ENCODE measurements around the gene VSTM4. TPM values are rescaled to one million over a fixed set of nuclear protein-coding genes. Genes with fewer than 3 reads are reported as not detected.

Gene VSTM4
- total RNA-seq, 4 donors from 2014 or later: 11.8 to 26.2 (median 19.7) TPM

- no peak for ATAC-seq (ENCODE audit: low FRiP score)
- DNase-seq (ENCODE audit: low spot score): no peak
- TF ChIP-seq CTCF (IDR thresholded peaks at IDR 0.05): no peak
Observed at GRCh38 chr10:49094646-49095045, 20.7 kb downstream of the VSTM4 start.

- no peak for ATAC-seq (ENCODE audit: low FRiP score)
- no peak for TF ChIP-seq CTCF (IDR thresholded peaks at IDR 0.05)
- DNase-seq (ENCODE audit: low spot score): no peak
Observed at GRCh38 chr10:49093922-49094321, 21.4 kb downstream of the VSTM4 start.

DNA sequence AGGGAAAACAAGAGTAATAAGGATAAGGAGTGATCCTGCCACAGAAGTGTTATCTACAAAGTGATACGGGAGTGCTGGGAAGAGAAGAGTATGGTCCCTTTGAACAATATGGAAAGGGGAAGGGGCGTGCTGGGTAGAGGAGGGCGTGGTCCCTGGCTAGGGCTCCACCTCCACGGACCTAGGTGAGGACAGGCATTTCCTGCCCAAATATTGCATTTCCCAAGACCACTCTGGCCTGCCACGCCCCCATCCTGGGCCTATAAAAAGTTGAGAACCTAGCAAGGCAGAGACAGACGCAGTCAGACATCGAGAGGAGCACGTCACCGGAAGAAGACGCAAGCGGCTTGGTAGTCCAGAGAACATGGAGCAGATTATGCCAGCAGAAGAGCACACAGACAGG, 22.8 kb downstream of the VSTM4 start:
- ATAC-seq (ENCODE audit: low FRiP score) (no peak), DNase-seq (ENCODE audit: low spot score) (no peak)
- TF ChIP-seq CTCF (IDR thresholded peaks at IDR 0.05): no peak

DNA sequence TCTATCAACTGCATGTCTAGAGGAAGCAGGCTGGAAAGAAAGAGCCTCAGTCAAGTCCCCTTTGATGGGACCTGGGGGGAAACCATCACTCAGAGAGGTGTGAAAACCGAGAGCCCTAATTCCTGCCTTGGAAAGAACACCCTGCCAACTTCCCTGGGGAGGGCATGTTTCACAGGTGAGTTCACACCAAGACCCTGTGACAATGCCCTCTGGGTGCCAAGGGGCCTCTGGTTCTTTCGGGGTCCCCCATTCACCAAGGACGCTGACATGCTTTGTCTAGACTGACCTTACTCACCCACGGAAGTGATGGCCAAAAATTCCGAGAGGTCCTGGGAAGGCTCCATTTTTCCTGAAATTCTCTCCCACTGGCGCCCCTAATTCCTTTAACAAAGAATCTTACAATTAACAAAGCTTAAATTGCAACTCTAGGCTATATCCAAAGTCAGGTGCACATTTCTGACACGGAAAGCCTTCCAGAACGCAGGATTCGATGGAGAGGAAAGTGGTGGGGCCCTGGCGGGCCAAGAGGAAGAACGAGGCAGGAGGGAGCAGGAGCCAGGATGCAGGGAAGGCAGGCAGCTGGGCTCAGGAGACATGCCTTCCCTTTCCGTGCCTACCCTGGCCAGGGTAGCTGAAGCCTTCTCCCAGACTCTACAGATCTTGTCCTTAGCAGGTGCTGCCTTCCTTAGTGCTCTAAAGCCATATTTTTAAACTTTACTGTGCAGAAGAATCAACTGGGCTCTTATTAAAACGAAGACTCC, 23.7 kb downstream of the VSTM4 start:
- DNase-seq (ENCODE audit: low spot score) (no peak), ATAC-seq (ENCODE audit: low FRiP score) (no peak)
- TF ChIP-seq CTCF (IDR thresholded peaks at IDR 0.05): no peak

DNA sequence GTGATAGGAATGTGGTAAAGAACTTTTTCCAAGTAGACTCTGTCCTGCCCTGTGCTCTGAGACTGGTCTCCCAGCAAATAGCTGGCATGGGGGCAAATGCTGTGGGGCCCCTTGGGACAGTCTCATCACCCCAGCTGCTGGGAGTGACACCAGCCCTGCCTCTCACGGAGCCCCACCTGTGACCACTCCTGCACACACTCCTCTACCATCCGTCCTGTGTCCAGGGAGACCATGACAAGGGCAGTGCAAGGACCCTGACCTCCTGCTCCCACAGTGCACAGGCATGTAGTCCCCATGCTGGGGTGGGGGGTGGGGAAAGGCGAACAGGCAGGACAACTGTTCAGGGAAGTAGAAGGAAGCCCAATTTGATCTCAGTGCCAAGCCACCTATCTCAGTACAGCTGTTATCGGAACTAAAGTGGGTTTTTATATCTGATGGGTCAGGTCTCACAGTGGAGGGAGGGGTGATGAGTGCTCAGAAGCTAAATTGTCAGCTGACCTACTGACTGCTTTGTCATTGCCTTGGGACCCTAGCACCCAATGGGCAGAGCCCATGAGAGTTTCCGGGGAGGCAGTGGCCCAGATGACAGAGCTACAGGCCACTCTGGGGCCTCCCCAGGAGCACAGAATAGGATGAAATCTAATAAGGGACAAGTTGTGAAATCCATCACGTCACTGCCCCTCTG, 24.5 kb downstream of the VSTM4 start:
- DNase-seq (ENCODE audit: low spot score) (no peak), ATAC-seq (ENCODE audit: low FRiP score) (no peak)
- no peak for TF ChIP-seq CTCF (IDR thresholded peaks at IDR 0.05)

- no peak for ATAC-seq (ENCODE audit: low FRiP score)
- no peak for TF ChIP-seq CTCF (IDR thresholded peaks at IDR 0.05)
- no peak for DNase-seq (ENCODE audit: low spot score)
Observed at GRCh38 chr10:49090189-49090575, 25.1 kb downstream of the VSTM4 start.

Data from omental fat pad (tissue), 4 donors.